C1 segment of cervical spinal cord (tissue), 14 donors: ENCODE results near the gene PRX.
"Not testable (repeated sequence)": the region's sequence is repeated elsewhere in the genome, so short reads cannot be mapped to it uniquely, and the experiment has no call there.

Experiments
- DNase-seq, 14 donors: peaks; one replicate each; lab custom pipeline; 2025; lab: John Stamatoyannopoulos, UW

The PRX gene

GRCh38 chr19:40392894-40393517 lies 20.2 kb downstream of the PRX start:
- no peak for DNase-seq

GRCh38 chr19:40392123-40392522 lies 21.1 kb downstream of the PRX start:
- DNase-seq, result no peak

- DNase-seq, result no peak
Measured at GRCh38 chr19:40390084-40390742, 23.0 kb downstream of the PRX start, which contains the start of gene HIPK4. Gene HIPK4 (minus strand): TSS chr19:40390181. CDS start chr19:40389902, 279 bp downstream.

GRCh38 chr19:40389404-40390083 lies 23.6 kb downstream of the PRX start:
- DNase-seq, result no peak

- DNase-seq, result no peak
Measured at GRCh38 chr19:40388481-40388880, 24.7 kb downstream of the PRX start.

GRCh38 chr19:40387155-40387554 lies 26.0 kb downstream of the PRX start:
- no peak for DNase-seq

- DNase-seq, result no peak
Measured at GRCh38 chr19:40383668-40384248, 29.4 kb downstream of the PRX start.

- DNase-seq, result no peak
Measured at GRCh38 chr19:40381321-40381720, 31.9 kb downstream of the PRX start.

- no peak for DNase-seq
Measured at GRCh38 chr19:40380199-40381037, 32.8 kb downstream of the PRX start.

GRCh38 chr19:40379446-40380198 lies 33.6 kb downstream of the PRX start:
- no peak for DNase-seq

- no peak for DNase-seq
Measured at GRCh38 chr19:40378509-40378908, 34.7 kb downstream of the PRX start.

GRCh38 chr19:40377876-40378385 lies 35.2 kb downstream of the PRX start:
- no peak for DNase-seq

- DNase-seq, result no peak
Measured at GRCh38 chr19:40376286-40376862, 36.8 kb downstream of the PRX start.

- DNase-seq, result no peak
Measured at GRCh38 chr19:40374084-40374483, 39.1 kb downstream of the PRX start.

- no peak for DNase-seq
Measured at GRCh38 chr19:40371802-40372122, 41.4 kb downstream of the PRX start.

- DNase-seq, result no peak
Measured at GRCh38 chr19:40370997-40371801, 42.0 kb downstream of the PRX start.

GRCh38 chr19:40370253-40370652 lies 42.9 kb downstream of the PRX start:
- not testable (repeated sequence) for DNase-seq

GRCh38 chr19:40369797-40370196 lies 43.4 kb downstream of the PRX start:
- no peak for DNase-seq
